ENCODE measurements around the gene LIME1.

Gene LIME1

DNA sequence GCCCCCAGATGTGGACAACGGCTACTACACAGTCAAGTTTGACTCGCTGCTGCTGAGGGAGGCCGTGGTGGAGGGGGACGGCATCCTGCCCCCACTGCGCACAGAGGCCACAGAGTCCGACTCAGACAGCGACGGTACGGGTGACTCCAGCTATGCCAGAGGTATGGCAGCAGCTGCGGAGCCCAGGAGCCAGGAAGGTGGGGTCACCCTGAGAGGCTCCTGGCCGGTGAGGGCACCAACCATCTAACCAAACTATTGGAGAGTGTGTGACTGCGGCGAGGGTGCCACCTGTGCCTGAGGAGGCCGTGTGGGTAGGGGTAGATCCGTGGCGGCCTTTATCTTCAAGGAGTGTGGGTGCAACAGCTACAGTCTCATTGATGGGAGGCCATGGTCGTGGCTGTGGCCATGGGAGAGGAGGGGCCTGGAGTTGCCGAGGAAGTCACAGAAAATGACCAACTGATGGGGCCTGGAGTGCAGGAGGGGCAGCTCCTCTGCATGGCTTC is 2.8 kb upstream of the LIME1 start:
- H3K4me3 ChIP-seq (ENCODE audit: low read depth, low read length): no peak overlapping the region
- no peak for DNase-seq (ENCODE audit: low read depth)
- TF ChIP-seq, protein P1, sequence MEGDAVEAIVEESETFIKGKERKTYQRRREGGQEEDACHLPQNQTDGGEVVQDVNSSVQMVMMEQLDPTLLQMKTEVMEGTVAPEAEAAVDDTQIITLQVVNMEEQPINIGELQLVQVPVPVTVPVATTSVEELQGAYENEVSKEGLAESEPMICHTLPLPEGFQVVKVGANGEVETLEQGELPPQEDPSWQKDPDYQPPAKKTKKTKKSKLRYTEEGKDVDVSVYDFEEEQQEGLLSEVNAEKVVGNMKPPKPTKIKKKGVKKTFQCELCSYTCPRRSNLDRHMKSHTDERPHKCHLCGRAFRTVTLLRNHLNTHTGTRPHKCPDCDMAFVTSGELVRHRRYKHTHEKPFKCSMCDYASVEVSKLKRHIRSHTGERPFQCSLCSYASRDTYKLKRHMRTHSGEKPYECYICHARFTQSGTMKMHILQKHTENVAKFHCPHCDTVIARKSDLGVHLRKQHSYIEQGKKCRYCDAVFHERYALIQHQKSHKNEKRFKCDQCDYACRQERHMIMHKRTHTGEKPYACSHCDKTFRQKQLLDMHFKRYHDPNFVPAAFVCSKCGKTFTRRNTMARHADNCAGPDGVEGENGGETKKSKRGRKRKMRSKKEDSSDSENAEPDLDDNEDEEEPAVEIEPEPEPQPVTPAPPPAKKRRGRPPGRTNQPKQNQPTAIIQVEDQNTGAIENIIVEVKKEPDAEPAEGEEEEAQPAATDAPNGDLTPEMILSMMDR (IDR thresholded peaks at IDR 0.05; ENCODE audit: control insufficient read depth, extremely low read depth, insufficient read depth): no peak

- no peak overlapping the region for H3K4me3 ChIP-seq (ENCODE audit: low read depth, low read length)
- TF ChIP-seq, protein P1 (IDR thresholded peaks at IDR 0.05; ENCODE audit: control insufficient read depth, extremely low read depth, insufficient read depth): no peak
- DNase-seq (ENCODE audit: low read depth): no peak
These were observed 2.1 kb upstream of the LIME1 start for GRCh38 chr20:63734111-63734945.

DNA sequence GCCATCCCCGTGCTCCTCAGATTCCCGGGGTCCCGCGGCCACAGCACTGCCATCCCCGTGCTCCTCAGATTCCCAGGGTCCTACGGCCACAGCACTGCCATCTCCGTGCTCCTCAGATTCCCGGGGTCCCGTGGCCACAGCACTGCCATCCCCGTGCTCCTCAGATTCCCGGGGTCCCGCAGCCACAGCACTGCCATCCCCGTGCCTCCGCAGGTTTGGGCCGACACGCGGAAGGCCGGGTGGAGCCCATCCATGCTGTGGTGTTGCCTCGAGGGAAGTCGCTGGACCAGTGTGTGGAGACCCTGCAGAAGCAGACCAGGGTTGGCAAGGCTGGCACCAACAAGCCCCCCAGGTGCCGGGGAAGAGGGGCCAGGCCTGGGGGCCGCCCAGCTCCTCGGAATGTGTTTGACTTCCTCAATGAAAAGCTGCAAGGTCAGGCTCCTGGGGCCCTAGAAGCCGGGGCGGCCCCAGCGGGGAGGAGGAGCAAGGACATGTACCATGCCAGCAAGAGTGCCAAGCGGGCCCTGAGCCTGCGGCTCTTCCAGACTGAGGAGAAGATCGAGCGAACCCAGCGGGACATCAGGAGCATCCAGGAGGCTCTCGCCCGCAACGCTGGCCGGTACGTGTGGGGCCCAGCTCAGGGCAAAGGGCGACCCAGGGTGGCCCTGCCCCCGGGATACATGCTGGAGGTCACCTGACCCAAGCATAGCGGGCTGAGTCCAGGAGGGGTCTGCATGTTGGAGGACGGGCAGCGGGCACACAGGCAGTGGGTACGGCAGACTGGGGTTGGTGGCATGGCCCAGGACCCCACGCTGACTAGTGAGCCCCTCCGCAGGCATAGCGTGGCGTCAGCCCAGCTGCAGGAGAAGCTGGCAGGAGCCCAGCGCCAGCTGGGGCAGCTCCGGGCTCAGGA is 1.3 kb upstream of the LIME1 start:
- TF ChIP-seq, protein P1 (IDR thresholded peaks at IDR 0.05; ENCODE audit: control insufficient read depth, extremely low read depth, insufficient read depth): no peak
- DNase-seq (ENCODE audit: low read depth): no peak
- H3K4me3 ChIP-seq (ENCODE audit: low read depth, low read length): no peak overlapping the region

- no peak for DNase-seq (ENCODE audit: low read depth)
- TF ChIP-seq, protein P1 (IDR thresholded peaks at IDR 0.05; ENCODE audit: control insufficient read depth, extremely low read depth, insufficient read depth): no peak
- H3K4me3 ChIP-seq (ENCODE audit: low read depth, low read length): no peak overlapping the region
These were observed 630 bp downstream of the LIME1 start for GRCh38 chr20:63736893-63737694.

DNA sequence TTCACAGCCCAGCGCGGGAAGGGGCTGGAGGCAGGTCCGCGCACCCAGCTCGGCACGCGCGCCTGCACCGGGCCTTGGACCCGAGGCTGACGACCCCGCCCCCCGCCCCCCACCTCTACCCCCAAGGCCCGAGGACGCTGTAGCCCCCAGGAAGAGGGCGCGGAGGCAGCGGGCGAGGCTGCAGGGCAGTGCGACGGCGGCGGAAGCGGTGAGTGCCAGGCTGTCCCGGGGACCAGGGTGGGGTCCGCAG is 1.2 kb downstream of the LIME1 start:
- TF ChIP-seq, protein P1 (IDR thresholded peaks at IDR 0.05; ENCODE audit: control insufficient read depth, extremely low read depth, insufficient read depth): no peak
- no peak overlapping the region for H3K4me3 ChIP-seq (ENCODE audit: low read depth, low read length)
- DNase-seq (ENCODE audit: low read depth): no peak

- H3K4me3 ChIP-seq (ENCODE audit: low read depth, low read length): no peak overlapping the region
- no peak for DNase-seq (ENCODE audit: low read depth)
These were observed 1.7 kb downstream of the LIME1 start for GRCh38 chr20:63737945-63738686.

More at GRCh38 chr20:63737945-63738686, 1.7 kb downstream of the LIME1 start:
- TF ChIP-seq, protein P1 (IDR thresholded peaks at IDR 0.05; ENCODE audit: control insufficient read depth, extremely low read depth, insufficient read depth): no peak

All from LNCaP clone FGC (cell line).